Transverse colon (tissue), 4 donors: ENCODE results near the gene KCNK5. TPM values are rescaled to one million over a fixed set of nuclear protein-coding genes. Genes with fewer than 3 reads are reported as not detected.

Source experiments
- DNase-seq: peaks from one replicate; pipeline ENCODE4 v3.0.0-alpha.2; 2019
- H3K27ac ChIP-seq, 4 donors: fragments of 200-600 bp; sonication (generic); 2 replicates each; pipeline ENCODE4 v1.5.1; 2016 to 2018; ENCODE audit warnings: inconsistent platforms in 4 of 4
- H3K27me3 ChIP-seq: fragments of 200-600 bp; sonication (generic); 2 replicates; pipeline ENCODE4 v1.5.1; 2017; ENCODE audit warnings: inconsistent platforms
- H3K36me3 ChIP-seq, 4 donors: fragments of 200-600 bp; sonication (generic); 2 replicates each; pipeline ENCODE4 v1.5.1; 2017 to 2019; ENCODE audit warnings: inconsistent platforms in 4 of 4
- H3K4me1 ChIP-seq, 4 donors: fragments of 200-600 bp; sonication (generic); 2 replicates each; pipeline ENCODE4 v1.5.1; 2017 to 2020; ENCODE audit warnings: inconsistent platforms in 4 of 4
- H3K4me3 ChIP-seq, 4 donors: fragments of 200-600 bp; sonication (generic); 1 replicate in 1 of 4; 2 replicates in 3 of 4; pipeline versions ENCODE4 v1.5.1 to v1.6.1; 2017 to 2019; ENCODE audit warnings: inconsistent platforms in 4 of 4
- H3K9me3 ChIP-seq, 2 donors: fragments of 200-600 bp; sonication (generic); 2 replicates each; pipeline ENCODE4 v1.5.1; 2017 to 2019; ENCODE audit warnings: inconsistent platforms in 2 of 2
- CTCF ChIP-seq, 5 experiments: fragments of 200-600 bp in 3 of 5; fragments of 450-650 bp in 2 of 5; sonication (generic) in 3 of 5; IDR thresholded peaks; 1 replicate in 2 of 5; 2 replicates in 3 of 5; pipeline ENCODE4 v1.5.1; 2016 to 2017; ENCODE audit warnings: antibody characterized with exemption in 5 of 5, inconsistent platforms in 3 of 5, mild to moderate bottlenecking in 2 of 5, moderate library complexity in 1 of 5
- EP300 ChIP-seq: sonication (generic); formaldehyde crosslinking; IDR thresholded peaks from one replicate; pipeline ENCODE4 v1.6.1; 2017; ENCODE audit warnings: antibody characterized with exemption, low read depth
- POLR2A ChIP-seq: fragments of 450-650 bp; IDR thresholded peaks from one replicate; pipeline ENCODE4 v1.6.1; 2016; ENCODE audit warnings: antibody characterized with exemption, mild to moderate bottlenecking, moderate library complexity
- POLR2AphosphoS5 ChIP-seq, 3 donors: sonication (generic); formaldehyde crosslinking; IDR thresholded peaks; one replicate each; pipeline ENCODE4 v1.6.1; 2016; ENCODE audit warnings: antibody characterized with exemption in 3 of 3
- WGBS, 2 donors: methylation state at CpG; one replicate each; pipeline ENCODE4 v1.1.5; 2018; ENCODE audit warnings: low coverage in 1 of 2; 5-methylcytosine and 5-hydroxymethylcytosine counted together
- in situ Hi-C, 4 donors: fragments of 200-750 bp; cut with MboI; loops; one replicate each; pipeline versions ENCODE4 v1.15.0 to v1.15.1; 2017; ENCODE audit warnings: low sequenced_read_pairs in 3 of 4, low pct_ligation_motif_present in 1 of 4, low pct_unique_long_range_greater_than_20kb in 1 of 4
- intact Hi-C: fragments of 100-400 bp; cut with DNase I; formaldehyde crosslinking; loops from one replicate; pipeline ENCODE4 v1.15.1; 2023; ENCODE audit warnings: low total_unique reads
- total RNA-seq, 4 donors: library from RNA; depleted of rRNA; stranded (reverse); fragments of >200 nt; gene quantifications; one replicate each; pipeline ENCODE4 v1.1.0, GENCODE V29; 2016

The KCNK5 gene
- total RNA-seq, 4 donors from 2014 or later = 9.6 to 86.0 (median 64.5) TPM

- no peak for DNase-seq
- WGBS, 2 donors = 75 to 84% methylated on average over 1 to 3 of the region's 3 CpGs
- Histone ChIP-seq H3K36me3 (no peaks in the 10 kb centered on the region), H3K27ac (no peak overlapping the region), H3K4me3 (no peak overlapping the region), H3K4me1 (peaks cover 0 to 22% (median 4%) of the 10 kb centered on the region in 4 donors), H3K9me3 (no peaks in the 10 kb centered on the region), H3K27me3 (no peaks in the 10 kb centered on the region)
- in situ Hi-C loops = no loop called here
- TF ChIP-seq CTCF (IDR thresholded peaks at IDR 0.05) (no peak), POLR2A (no peak), POLR2AphosphoS5 (IDR thresholded peaks at IDR 0.05) (no peak), EP300 (no peak)
- intact Hi-C loops = loop anchor here (5.0 kb wide), 1 partner anchor 1001 kb away; no protein-coding TSS in a partner anchor
Observed at GRCh38 chr6:39236742-39237141, 7.5 kb upstream of the KCNK5 start.

- Histone ChIP-seq H3K9me3 (no peaks in the 10 kb centered on the region), H3K36me3 (no peaks in the 10 kb centered on the region), H3K4me1 (peaks cover 5 to 36% (median 18%) of the 10 kb centered on the region in 4 donors), H3K27ac (peak overlapping the region in 2 of 4 donors; percentile 0 to 40), H3K27me3 (peaks cover 9% of the 10 kb centered on the region), H3K4me3 (no peak overlapping the region)
- intact Hi-C loops = no loop called here
- in situ Hi-C loops = no loop called here
- DNase-seq = no peak
- WGBS, 2 donors = 58 to 60% methylated on average over 7 to 8 of the region's 8 CpGs
- TF ChIP-seq POLR2A = no peak
- no peak for TF ChIP-seq POLR2AphosphoS5 (IDR thresholded peaks at IDR 0.05)
- no peak for TF ChIP-seq CTCF (IDR thresholded peaks at IDR 0.05)
- no peak for TF ChIP-seq EP300
Observed at GRCh38 chr6:39233333-39233732, 4.1 kb upstream of the KCNK5 start.

DNA sequence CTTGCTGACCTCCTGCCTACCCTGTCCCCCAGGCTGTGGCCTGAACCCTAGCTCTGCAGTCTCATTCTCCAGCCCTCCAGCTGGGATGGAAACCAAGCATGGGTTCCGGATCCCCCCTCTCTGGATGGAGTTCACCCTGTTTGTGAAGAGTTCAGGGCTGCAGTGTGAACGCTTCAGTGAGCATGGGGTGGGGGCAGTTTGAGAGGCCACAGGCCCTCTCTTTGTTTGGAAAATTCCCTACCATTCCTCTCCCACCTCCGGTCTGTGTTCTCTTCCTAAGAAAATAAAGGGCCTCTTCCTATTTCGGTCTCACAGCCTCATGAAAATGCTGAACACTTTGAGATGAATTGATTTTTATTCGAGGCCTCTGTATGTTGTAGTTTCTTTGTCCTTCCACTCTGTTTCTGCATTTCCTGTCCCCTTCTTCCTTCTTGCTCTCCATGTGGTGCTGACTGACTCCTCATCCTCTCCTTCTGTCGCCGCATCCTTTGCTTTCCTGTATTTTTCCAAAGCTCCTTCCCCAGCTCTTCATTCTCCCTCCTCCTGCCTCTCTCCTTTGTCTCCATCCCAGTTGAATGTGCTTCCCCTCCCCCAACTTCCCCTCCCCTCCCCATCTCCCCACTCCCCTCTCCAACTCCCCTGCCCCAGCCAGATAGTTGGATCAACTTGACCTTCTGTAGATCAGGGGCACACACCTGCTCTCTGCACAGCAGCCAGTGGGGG lies 2.4 kb upstream of the KCNK5 start:
- intact Hi-C loops (no loop called here), in situ Hi-C loops (no loop called here)
- Histone ChIP-seq H3K36me3 (no peaks in the 10 kb centered on the region), H3K4me3 (no peak overlapping the region), H3K27me3 (peaks cover 12% of the 10 kb centered on the region), H3K27ac (no peak overlapping the region), H3K4me1 (peaks cover 5 to 49% (median 24%) of the 10 kb centered on the region in 4 donors), H3K9me3 (no peaks in the 10 kb centered on the region)
- TF ChIP-seq CTCF (IDR thresholded peaks at IDR 0.05) (no peak), EP300 (no peak), POLR2A (no peak), POLR2AphosphoS5 (IDR thresholded peaks at IDR 0.05) (no peak)
- WGBS, 2 donors = 90 to 100% methylated on average over 1 to 7 of the region's 7 CpGs
- DNase-seq = no peak

DNA sequence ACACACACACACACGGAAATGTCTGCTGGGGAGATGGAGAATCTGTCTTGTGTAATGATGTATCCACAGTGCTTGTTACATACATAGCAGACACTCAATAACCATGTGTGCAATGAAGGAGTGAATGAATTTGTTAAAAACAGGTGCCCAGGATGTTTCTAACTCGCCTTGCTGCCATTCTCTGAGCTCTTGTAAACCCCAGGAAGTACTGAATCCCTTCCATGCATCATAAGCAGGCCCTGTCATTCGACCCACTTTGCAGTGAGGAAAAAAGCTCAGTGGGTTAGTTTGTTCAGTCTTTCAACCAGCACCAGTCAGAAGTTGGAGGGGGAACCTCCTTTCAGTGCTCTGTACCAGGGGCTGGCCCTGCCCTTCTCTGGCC lies 1.4 kb upstream of the KCNK5 start:
- intact Hi-C loops = no loop called here
- no peaks in the 10 kb centered on the region for H3K36me3 ChIP-seq
- 33 to 65% methylated on average over 1 to 3 of the region's 3 CpGs for WGBS, 2 donors
- DNase-seq = no peak
- in situ Hi-C loops = no loop called here
- peaks cover 5 to 60% (median 31%) of the 10 kb centered on the region in 4 donors for H3K4me1 ChIP-seq
- H3K27ac ChIP-seq = peak overlapping the region; percentile 8 to 67 (median 18)
- peaks cover 12% of the 10 kb centered on the region for H3K27me3 ChIP-seq
- no peak for TF ChIP-seq POLR2AphosphoS5 (IDR thresholded peaks at IDR 0.05)
- no peak for TF ChIP-seq POLR2A
- no peak for TF ChIP-seq CTCF (IDR thresholded peaks at IDR 0.05)
- no peak for TF ChIP-seq EP300
- no peaks in the 10 kb centered on the region for H3K9me3 ChIP-seq
- H3K4me3 ChIP-seq = no peak overlapping the region
